Fibroblast of mammary gland (primary cell): Measurements from ENCODE around the gene SDR42E1.

Experiments used
- DNase-seq: peaks from one replicate; pipeline ENCODE4 v3.0.0-alpha.2; 2010; ENCODE audit warnings: low read depth
- H3K4me3 ChIP-seq: 2 replicates; pipeline ENCODE4 v1.5.1; 2011; ENCODE audit warnings: low read depth, mild to moderate bottlenecking, low read length, moderate library complexity; ENCODE audit not compliant: control insufficient read depth
- CTCF ChIP-seq: conservative IDR thresholded peaks from 2 replicates; pipeline ENCODE4 v1.5.1; 2011; ENCODE audit warnings: low read depth, low read length, inconsistent platforms; ENCODE audit not compliant: control insufficient read depth, insufficient read depth

The SDR42E1 gene

GRCh38 chr16:82011199-82011641 is at the start of gene SDR42E1:
SDR42E1 (minus strand) TSS chr16:82011470; CDS start chr16:82000858, 10,612 bp downstream.
- no peak for DNase-seq
- no peak within 1 kb of the TSS for H3K4me3 ChIP-seq
- TF ChIP-seq CTCF, result no peak

- no peak for DNase-seq
- no peak for TF ChIP-seq CTCF
- H3K4me3 ChIP-seq, result no peak overlapping the region
Observed at GRCh38 chr16:82059983-82060421, 48.7 kb upstream of the SDR42E1 start.

DNA sequence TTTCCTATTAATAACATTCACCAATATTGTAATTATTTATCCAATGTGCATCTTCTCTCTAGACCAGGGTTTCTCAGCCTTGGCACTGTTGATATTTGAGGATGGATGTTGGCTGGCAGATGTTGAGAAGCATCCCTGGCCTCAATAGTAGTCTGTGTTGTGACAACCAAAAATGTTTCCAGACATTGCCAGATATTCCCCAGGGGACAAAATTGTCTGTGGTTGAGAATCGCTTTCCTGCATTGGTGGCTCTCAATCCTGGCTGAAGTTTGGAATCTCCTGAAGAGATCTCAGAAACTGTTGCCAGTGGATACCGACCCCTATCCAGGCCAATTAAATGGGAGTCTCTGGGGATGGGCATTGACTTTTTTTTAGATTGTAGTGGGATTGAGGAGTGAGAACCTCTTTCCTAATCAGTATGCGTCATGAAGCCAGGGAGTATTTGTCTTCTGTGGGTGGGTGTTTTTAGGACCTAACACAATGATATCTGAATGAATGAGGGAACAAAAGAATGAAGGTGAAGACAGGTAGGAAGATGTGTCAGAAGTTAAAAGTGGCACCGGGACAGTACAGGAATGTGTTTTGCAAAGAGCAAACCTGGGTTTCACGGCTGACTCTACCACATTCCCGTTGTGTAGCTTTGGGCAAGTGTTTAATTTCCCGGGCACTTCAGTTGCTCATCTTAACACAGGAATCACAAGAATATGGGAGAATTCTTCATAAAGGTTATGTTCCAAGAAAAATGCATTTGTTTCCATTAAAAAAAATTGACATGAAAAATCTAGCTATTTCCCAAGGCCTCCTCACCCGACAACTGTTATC is 48.1 kb upstream of the SDR42E1 start:
- no peak for TF ChIP-seq CTCF
- H3K4me3 ChIP-seq, result no peak overlapping the region
- no peak for DNase-seq

DNA sequence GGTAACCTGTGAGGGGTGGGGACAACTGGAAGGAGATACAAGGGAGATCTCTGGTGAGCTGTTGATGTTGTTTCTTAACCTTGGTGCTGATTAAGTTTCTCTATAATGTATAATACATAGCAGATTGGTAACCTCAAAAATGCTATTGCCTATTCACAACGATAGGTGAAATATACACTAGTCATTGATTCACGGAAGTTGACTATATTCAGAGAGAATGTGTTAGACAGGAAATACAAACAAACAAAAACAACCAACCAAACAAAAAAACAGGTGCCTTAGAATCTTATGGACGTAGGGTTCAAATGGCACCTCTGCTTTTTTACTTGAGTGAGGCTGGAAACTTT is 45.3 kb upstream of the SDR42E1 start:
- no peak for TF ChIP-seq CTCF
- H3K4me3 ChIP-seq, result no peak overlapping the region

GRCh38 chr16:82055728-82056549 is 44.7 kb upstream of the SDR42E1 start:
- H3K4me3 ChIP-seq, result no peak overlapping the region
- no peak for TF ChIP-seq CTCF
- DNase-seq, result no peak

More for the DNA sequence above, 45.3 kb upstream of the SDR42E1 start:
- no peak for DNase-seq

- H3K4me3 ChIP-seq, result no peak overlapping the region
- no peak for DNase-seq
- no peak for TF ChIP-seq CTCF
Observed at GRCh38 chr16:82055117-82055516, 43.8 kb upstream of the SDR42E1 start.
